GM19372 (cell line): ENCODE data around the gene MED13L.

ENCODE experiments used
- ATAC-seq: cut with Tn5 transposase; IDR thresholded peaks from one replicate; pipeline ENCODE4 v1.9.1; 2021; ENCODE audit warnings: mild to moderate bottlenecking, low read depth, moderate library complexity; ENCODE audit not compliant: unreplicated experiment

The MED13L gene

DNA sequence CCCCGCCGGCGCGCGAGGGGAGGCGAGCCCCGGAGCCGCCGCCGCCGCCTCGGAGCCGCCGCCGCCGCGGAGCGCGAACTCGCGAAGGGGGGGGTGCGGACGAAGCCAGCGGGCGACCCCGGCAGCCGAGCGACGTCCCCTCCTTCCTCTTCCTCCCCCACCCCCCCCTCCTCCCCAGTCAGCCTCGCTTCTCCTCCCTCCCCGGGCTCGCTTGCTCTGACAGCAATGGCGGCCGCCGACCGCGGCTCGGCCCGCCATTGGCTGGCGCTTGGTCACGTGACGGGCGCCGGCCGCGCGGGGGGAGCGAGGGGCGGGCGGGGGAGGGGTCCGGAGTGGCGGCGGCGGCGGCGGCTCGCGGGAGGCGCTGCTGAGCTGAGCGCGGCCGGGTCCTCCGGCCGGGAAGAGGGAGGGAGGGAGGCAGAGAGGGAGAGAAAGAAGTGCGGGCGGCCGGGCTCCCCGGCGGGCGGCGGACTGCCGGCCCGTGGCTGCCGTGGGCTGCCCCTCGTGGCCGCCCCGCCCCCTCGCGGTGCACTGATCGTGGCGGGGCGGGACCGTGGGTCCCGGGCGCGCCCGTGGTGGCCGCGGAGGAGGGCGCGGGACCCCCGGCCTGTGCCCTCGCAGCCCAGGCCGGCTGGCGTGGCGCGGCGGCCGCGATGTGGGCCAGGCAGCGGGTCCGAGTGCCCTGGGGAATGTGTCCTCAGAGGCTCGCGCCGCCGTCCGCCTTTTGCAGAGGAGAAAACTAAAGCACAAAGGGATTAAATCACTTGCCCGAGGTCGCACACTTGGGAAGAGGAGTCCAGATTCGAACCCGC, at the start of gene MED13L:
MED13L (minus strand) TSS at position 227 of the 812 bp plus-strand sequence. CDS start 562 bp downstream, outside the sequence.
- peak; percentile 82 for ATAC-seq

DNA sequence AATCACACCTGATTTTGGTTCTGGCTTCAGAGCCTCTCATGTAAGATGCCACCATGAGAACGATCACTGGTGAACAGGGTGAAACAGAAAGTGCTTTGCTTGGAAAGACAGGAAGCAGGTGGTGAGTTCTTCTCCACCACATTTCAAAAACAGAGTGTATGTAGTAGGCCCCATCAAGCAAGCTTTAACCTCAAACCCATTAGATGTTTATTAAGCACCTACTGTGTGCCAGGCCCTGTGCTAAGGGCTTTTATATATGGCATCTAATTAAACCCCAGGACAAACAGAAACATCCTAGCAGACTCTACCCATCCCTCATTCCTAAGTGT, 47.8 kb upstream of the MED13L start:
- peak; percentile 85 for ATAC-seq

DNA sequence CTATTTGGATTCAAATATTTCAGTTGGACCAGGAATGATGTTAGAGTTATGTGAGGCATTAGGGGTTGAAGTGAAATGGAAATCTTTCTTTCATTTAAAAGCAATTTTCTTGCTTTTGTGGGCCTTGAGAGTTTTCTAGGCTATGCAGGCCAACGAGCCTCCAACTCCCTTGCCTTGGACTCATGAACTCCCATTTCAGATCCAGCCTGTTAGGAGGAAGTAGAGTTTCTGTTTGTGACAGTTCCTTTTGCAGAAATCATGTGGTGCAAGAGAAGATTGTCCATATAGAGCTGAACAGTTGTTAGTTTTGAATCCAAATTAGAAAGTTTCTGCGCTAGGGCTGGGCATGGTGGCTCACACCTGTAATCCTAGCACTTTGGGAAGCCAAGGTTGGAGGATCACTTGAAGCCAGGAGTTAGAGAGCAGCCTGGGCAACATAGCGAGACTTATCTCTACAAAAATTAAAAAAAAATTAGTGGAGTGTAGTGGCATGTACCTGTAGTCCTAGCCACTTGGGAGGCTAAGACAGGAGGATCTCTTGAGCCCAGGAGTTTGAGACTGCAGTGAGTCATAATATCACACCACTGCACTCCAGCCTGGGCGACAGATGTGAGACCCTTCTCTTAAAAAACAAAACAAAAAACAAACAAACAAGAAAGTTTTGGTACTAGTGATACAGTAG, 47.3 kb upstream of the MED13L start:
- ATAC-seq: no peak

DNA sequence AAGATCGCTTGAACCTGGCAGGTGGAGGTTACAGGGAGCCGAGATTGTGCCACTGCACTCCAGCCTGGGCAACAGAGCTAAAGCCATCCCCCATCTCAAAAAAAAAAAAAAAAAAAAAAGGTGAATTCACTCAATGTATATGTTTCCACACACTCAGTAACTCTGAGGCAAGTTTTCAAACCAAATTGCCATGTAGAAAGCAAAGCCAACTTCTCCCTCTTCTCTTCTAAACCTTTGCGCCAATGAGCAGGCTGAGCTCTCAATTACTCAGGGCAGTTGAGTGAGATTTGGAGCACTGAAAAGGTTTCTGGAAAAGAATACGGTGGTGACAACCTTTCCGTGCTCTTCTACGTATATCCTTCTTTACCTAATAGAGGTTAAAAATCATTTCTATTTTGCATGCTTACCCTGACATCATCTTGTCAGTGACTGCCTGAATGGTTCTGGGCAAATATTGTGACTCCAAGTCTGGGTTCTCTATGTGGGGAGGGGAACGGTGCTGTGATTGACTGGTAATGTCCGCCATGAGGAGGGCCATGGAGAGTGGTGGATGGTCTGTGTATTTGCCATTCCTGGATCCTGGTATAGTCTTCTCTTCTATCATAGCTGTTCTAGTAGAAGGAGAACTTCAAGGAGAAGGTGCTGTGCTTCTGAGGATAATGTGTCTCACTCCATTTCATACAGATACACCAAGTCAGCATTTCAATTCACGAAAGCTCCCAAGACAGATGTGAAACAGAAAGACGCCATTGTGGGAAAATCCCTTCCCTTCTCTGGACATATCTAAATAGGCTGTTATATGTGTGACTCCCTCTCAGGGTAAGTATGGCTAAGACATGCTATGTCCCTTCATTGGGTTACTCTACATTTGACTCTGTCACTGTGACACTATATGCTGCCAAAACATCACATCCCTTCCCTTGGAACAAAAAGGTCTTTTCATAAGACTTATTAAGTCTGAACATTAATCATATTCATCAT, 46.2 kb upstream of the MED13L start:
- no peak for ATAC-seq

DNA sequence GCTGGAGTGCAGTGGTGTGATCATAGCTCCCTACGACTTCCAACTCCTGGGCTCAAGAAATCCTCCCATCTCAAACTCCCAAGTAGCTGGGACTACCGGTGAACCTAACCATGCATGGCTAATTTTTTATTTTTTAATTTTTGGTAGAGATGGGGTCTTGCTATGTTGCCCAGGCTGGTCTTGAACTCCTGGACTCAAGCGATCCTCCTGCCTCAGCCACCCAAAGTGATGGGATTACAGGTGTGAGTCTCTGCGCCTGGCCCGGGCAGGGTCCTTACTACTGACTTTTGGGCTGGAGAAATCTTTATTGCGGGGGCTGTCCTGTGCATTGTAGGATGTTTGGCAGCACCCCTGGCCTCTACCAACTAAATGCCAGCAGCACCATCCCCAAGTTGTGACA, 44.4 kb upstream of the MED13L start:
- ATAC-seq: no peak

DNA sequence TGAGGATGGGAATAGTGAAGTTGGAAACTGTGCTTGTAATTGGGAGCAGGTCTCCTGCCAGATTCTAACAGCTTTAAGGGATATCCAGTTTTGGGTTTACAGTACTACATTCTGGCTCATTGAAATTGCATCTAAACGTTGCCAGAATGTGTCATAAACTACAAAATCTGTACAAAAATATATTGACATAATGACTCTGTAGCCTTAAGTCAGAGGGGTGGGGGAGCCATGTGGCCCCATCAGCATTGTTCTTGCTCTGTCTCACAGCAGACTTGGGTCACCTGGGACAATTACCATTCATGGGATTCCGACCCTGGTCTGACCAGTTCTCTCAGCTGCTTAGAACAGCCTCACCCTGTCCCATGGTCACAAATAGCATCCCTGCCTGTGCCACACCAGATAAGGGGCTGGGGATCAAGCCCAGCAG, 43.3 kb upstream of the MED13L start:
- no peak for ATAC-seq

DNA sequence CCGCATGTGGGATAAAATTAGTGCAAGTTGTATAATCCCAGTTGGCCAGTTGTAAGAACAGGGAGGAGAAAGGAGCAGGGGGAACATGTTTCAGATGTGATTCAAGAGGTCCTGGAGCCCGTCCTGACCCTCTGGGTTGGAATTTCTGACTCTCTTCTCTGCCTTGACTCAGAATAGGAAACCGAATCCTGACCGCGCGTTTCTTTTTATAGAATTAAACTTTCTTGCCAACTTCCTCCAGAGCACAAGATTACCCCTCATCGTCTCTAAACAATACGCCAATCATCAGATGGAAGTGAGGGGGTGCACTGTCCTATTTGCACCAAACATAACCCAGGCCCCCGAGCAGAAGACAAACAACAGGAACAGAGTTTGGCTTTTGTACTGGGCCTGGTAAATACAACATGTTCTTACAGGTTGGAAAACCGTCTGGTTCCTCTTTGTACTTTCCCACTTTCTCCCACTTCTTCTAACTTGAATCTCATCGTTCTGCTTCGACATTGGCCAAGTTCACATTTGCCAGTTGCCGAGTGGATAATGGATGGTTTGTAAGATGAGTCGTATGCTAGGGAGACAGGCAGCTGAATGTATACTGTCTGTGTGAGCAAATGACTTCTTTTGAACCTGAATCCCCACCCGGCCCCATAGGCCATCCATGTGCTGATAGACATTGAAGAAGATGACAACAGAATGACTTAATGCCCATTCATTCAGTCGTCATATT, 42.6 kb upstream of the MED13L start:
- ATAC-seq: no peak

DNA sequence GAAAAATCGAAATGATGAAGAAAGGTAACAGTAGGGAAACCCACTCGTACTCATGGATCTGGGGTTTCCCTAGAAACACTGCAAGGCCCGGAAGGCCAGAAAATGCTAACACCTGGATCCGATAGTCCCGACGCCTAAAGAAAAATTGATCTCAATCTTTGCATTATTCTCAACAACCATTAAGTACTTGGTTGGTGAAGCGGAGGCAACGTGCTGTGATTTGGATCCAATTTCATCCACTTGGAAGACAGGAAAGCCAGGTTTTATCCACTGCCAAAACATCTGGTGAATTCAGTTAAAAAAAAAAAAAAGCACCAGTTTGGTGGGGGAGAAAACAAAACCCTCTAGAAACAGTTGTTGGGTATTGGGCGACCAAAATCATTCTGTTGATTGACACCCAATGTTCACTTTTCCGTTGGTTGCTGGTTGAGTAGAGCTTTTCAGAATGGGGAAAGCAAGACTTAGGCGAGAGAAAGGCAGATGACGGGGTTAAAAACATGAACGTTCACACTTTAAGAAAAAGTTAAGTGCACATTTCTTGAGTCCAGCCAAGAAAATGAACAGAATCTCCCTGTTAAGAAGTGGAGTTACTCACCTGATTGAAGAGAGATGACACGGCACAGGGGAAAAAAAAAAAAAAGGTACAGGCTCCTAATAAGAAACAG, 41.9 kb upstream of the MED13L start:
- ATAC-seq: no peak

DNA sequence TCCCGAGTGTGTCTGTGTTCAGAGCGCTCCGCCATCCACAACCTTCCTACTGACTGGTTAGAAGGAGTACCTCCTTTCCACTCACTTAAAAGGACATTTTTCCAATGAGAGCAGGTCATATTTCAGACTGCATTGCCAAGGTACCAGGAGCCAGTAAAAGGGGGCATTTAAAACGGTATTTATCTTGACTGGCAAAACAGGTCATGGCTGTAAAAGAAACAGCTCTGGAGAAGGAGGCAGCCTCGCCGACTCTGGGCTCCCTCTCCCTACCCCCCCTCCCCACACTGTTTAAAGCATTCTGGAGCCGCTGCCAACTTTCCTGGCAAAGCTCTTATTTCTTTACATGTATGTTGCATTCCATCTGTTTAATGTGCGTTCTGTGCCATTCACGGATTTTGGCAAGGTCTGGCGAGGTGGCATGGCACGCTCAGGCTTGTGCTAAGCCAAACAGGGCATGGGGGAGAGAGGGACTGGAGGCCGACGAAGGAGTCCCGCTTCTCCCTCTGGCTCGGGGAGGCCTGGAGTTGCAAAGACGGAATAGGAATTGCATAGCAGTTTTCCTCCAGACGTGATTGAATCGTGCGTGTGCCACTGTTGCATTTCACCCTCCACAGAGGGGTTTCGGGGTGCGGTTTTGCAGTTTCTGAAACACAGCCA, 41.2 kb upstream of the MED13L start:
- no peak for ATAC-seq

DNA sequence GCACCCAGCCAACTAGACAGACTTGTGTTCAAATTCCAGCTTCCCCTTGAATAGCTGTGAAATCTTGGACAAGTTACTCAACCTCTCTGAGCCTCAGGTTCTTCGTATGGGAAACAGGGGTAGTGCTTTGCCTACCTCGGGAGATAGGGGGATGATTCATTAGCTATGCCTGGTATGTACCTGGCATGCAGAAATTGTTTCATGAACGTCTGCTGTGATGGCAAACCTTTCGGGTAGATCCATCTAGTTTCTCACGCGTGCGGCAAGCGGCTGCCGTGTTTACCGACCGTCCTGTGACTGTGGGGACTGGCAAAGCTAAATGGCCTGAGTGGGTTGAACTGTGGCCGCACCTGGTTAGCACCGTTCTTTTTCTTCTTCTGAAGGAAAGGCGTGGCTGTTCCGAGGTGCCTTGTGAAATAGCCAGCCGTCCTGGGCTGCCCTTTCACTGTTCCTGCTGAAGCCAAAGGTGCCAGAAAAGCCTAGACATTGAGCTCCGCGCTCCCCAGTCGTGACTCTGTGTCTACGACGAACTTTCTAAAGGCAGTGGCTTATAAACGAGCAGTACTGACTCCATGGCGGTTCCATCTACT, 40.6 kb upstream of the MED13L start:
- ATAC-seq: no peak

DNA sequence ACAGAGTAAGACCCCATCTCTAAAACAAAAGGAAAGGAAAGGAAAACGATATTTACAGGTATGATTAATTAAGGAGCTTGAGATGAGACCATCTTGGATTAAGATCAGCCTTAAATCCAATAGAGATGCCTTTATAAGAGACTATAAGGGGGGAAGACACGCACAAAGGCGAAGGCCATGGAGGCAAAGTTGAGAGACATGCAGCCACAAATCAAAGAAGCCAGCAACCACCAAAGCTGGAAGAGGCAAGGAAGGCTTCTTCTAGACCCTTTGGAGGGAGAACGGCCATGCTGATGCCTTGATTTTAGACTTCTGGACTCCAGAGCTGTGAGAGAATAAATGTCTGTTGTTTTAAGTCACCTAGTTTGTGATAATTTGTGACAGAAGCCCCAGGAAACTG, 39.6 kb upstream of the MED13L start:
- ATAC-seq: no peak

DNA sequence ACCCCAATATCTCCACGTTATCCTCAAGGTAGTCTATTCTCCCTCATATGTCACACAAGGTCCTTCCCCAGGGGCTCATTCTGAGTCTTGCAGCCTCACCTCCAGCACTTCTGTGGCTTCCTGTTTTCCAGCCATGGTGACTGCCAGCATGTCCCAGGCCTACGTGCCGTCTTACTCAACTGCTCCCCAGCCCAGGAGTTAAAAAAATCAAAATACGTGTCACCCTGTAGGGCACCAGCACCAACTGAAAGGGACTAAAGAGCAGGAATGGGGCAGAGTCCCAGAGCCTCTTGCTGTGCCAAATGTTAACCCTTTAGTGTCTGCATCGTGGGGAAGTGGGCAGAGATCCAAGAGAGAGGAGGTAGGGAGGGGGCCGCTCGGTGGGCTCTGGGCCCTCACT, 37.0 kb upstream of the MED13L start:
- no peak for ATAC-seq

DNA sequence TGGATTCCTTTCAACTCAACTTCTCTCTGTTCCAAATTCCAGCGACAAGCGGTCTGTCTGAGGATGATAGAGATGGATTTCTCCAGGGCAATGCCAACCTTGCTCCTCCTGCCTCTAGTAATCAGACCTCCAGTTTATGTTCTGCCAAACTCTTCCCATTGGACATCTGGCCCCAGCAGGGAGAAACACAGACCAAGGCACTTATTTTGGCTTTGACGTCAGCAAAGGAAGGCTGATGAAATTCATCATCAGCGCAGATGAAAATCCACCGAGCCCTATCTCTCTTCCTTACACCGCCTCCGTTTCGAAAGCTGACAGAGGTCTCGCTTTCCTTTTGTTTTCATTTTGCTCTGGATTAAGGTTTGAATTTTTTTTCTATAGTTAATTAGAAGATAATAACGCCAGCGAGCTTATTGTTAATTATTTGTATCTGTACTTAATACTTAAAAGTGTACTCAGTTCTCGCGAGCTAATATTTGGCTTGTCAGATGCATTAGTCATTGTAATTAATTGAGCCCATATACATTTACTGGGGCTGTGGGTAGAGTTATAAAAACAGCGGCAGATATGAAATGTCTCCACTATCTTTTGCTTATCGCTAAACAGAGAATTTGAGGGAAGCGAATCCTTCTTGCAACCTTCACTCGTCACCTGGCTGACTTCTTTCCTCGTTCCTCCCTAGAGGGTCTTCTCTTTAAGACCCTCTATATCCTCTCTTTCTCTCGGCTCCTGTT, 35.9 kb upstream of the MED13L start:
- no peak for ATAC-seq

DNA sequence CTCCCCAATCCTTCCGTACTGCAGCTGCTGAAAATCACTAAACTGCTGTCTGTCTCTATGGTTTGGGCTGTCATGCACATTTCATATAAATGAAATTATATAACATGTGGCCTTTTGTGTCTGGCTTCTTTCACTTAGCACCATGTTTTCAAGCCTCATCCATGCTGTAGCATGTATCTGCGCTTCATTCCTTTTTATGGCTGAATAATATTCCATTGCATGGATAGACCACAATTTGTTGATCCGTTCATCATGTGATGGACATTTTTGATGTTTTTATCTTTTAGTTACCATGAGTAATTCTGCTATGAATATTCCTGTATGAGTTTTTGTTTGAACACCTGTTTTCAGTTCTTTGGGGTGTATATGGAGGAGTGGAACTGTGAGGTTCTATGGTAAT, 32.6 kb upstream of the MED13L start:
- no peak for ATAC-seq

DNA sequence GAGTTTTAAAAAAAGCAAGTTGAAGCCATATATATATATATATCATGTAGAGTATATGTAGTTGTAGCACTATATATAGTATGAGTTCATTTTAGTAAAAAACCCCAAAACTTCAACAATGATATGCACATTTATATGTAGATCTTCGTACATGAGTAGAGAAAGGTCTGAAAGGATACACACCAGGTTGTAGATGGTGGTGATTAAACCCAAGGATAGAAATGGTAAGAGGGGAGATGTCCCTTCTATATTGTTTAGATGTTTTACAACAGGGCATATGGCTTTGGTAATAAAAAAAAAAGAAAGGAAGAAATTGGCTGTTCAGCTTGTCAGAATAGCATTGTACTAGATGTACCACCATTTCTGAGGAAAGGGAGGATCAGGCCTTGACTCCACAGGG, 31.9 kb upstream of the MED13L start:
- no peak for ATAC-seq

DNA sequence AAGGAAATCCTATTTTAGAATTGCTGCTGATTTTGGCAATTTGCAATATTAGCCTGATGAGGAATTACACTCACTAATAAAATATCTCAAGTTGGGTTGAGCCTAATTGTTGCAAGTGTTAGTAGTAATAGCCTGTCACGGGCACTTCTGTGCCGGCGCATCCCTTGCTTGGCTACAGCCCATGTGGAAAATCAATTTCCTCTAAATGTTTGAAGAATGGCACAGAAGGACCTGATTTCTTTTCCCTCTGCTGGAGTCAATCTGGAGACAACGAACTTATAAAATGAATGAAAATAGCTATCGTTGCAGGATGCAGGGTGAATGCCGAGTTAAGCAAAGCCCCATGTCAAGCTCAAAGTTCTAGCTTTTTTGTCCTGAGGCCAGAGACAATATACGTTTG, 31.2 kb upstream of the MED13L start:
- no peak for ATAC-seq

DNA sequence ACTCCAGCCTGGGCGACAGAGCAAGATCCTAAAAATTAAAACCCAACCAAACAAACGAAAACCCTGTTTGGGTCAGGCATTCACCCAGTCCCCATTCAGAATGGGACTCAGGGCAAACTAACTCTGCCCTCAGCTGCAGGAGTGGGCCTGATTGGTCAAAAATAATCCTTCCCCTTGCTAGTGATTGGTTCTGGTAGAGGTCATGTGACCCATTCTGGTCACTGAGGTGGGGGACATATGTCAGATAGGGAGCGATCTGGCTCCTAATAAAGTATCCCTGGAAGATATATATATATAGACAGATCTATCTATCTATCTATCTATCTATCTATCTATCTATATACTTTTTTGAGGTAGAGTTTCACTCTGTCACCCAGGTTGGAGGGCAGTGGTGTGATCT, 29.5 kb upstream of the MED13L start:
- no peak for ATAC-seq

DNA sequence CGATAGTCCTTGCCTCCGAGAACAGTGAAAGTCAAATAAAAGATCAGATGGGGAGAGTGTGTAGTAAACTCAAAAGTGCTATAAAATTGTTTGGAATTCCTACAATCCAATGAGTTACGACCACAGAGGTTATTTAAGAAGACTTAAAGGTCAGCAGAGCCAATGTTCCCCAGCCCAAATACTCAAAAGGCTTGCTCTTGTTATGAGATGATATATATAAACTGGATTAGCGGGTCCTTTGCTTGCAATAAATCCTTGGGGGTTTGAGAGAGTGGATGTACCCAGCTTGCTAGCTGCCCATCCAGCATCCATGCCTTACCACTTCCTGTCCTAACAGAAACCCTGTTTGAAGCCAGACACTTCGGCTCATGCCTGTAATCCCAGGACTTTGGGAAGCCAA, 29.0 kb upstream of the MED13L start:
- ATAC-seq: no peak
